GM10847 (cell line): ENCODE measurements around the gene TCF12.

Experiments used
- POLR2A ChIP-seq: IDR thresholded peaks from 2 replicates; pipeline ENCODE4 v1.6.1; 2011; ENCODE audit not compliant: insufficient read length; ENCODE audit errors: extremely low read depth

Gene TCF12

GRCh38 chr15:56978898-56979662 lies 60.6 kb downstream of the TCF12 start:
- TF ChIP-seq POLR2A, result no peak

GRCh38 chr15:56980473-56980872 lies 62.0 kb downstream of the TCF12 start:
- no peak for TF ChIP-seq POLR2A

GRCh38 chr15:56981160-56981559 lies 62.7 kb downstream of the TCF12 start:
- TF ChIP-seq POLR2A, result no peak

- no peak for TF ChIP-seq POLR2A
Measured at GRCh38 chr15:56982987-56983386, 64.5 kb downstream of the TCF12 start.

- TF ChIP-seq POLR2A, result no peak
Measured at GRCh38 chr15:56984681-56985481, 66.4 kb downstream of the TCF12 start.

GRCh38 chr15:56985856-56986255 lies 67.4 kb downstream of the TCF12 start:
- TF ChIP-seq POLR2A, result no peak

GRCh38 chr15:56987286-56987685 lies 68.8 kb downstream of the TCF12 start:
- no peak for TF ChIP-seq POLR2A

- no peak for TF ChIP-seq POLR2A
Measured at GRCh38 chr15:56988219-56988618, 69.8 kb downstream of the TCF12 start.

- TF ChIP-seq POLR2A, result no peak
Measured at GRCh38 chr15:56989411-56989924, 71.0 kb downstream of the TCF12 start.

GRCh38 chr15:56991017-56991416 lies 72.6 kb downstream of the TCF12 start:
- no peak for TF ChIP-seq POLR2A

GRCh38 chr15:56992725-56993124 lies 74.3 kb downstream of the TCF12 start:
- no peak for TF ChIP-seq POLR2A

GRCh38 chr15:56994280-56994679 lies 75.8 kb downstream of the TCF12 start:
- TF ChIP-seq POLR2A, result no peak

- no peak for TF ChIP-seq POLR2A
Measured at GRCh38 chr15:56996093-56996492, 77.6 kb downstream of the TCF12 start.

GRCh38 chr15:56996746-56997470 lies 78.5 kb downstream of the TCF12 start:
- no peak for TF ChIP-seq POLR2A

GRCh38 chr15:57003418-57003817 lies 85.0 kb downstream of the TCF12 start:
- no peak for TF ChIP-seq POLR2A
